LoVo (cell line): ENCODE measurements around the gene DIP2A.
"Not testable (repeated sequence)": the region's sequence is repeated elsewhere in the genome, so short reads cannot be mapped to it uniquely, and the experiment has no call there.

ENCODE experiments used
- DNase-seq: peaks from one replicate; pipeline ENCODE4 v3.0.0-alpha.2; 2016; ENCODE audit warnings: low spot score

The DIP2A gene

DNA sequence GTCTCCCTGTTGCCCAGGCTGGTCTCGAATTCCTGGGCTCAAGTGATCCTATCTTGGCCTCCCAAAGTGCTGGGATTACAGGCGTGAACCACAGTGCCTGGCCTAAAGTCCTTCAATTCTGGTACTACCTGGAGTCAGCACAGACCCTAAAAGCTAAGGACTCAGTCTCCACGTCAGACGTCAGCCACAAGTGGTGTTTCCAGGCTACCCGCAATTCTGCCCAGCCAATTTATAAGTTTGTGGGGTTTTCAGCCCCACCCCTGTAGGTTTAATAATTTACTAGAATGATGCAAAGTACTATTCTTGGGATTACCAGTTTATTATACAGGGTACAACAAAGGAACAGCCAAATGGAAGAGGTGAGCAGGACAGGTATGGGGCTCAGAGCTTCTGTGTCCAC, 10.6 kb upstream of the DIP2A start:
- no peak for DNase-seq

GRCh38 chr21:46448855-46449254, 9.8 kb upstream of the DIP2A start:
- DNase-seq, result not testable (repeated sequence)

DNA sequence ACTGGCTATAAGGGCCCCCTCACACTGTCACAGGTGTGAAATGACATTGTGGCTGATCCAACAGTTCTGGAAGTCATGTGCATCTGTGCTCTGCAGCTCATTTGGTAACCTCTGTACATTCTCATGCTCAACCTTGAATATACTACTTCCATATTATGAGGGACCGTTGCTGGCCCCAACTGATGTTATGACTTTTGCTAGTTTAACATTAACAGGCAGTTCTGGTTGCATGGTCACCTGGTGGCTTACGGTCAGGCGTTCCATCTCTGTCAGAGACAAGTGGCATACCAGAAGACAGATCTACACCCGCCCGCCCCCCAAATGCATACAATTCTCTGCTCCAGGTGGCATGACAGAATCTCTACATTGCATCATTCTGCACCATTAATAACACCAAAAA, 6.0 kb upstream of the DIP2A start:
- DNase-seq, result no peak

DNA sequence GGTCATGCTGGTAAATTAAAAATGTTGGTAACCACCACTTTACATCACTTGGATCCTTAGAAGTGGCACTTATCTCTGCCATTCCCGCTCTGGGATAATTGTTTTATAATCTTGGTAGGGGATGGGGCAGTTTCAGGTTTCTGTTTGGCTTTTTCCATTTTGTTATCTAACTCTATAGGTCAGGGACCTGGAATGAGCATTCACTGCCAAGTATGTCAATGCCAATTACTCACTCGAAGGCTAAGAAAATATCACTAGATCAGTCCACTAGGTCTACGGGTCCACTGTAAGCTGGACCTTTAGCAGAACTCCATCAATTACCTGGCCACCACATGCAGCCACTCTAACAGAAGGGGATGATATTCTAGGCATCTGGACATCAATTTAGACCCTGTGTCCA, 4.5 kb upstream of the DIP2A start:
- no peak for DNase-seq

- no peak for DNase-seq
These were observed 3.9 kb upstream of the DIP2A start for GRCh38 chr21:46454634-46455390.

DNA sequence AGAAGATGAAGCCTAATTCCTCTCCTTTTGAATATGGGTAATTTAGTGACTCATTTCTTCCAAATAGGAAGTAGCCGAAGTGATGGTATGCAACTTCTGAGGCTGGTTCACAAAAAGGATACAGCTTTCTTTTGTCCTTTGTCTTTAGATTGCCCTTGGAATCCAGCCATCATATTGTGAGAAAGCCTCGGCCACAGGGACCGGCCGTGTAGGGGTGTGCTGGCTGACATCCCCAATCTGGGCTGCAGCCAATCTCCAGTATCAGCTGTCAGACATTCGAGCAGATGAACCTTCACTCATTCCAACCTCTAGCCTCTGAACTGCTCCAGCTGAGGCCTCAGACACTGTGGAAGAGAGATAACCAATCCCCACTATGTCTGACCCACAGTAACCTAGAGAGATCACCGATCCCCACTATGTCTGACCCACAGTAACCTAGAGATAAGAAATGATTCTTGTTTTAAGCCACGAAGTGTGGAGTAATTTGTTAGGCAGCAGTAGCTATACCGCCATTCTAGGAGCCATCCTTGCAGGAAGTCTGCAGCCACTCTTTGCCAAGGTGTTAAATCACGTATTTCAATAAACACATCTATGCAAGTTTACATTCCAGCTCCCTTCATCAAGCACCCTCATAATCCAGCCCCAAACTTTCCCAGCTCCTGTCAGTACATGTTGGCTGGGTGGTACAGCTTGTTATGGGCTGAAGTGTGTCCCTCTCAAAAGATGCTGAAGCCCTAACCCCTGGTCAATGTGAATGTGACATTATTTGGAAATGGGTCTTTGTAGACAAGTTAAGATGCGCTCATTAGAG, 2.9 kb upstream of the DIP2A start:
- DNase-seq, result no peak

- DNase-seq, result no peak
These were observed 1.9 kb upstream of the DIP2A start for GRCh38 chr21:46456750-46457149.

GRCh38 chr21:46457801-46458314, 833 bp upstream of the DIP2A start:
- no peak for DNase-seq

DNA sequence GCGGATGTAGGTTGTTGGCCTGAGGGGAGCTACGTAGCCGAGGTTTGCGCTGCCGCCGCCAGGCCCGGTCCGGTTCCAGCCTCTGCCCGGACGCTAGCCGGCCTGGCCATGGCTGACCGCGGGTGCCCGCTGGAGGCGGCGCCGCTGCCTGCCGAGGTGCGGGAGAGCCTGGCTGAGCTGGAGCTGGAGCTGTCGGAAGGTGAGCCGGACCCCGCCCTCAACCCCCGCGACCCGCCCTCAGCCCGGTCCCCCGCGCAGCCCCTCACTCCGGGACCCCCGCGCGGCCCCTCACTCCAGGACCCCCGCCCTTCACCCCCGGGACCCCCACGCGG, 299 bp downstream of the DIP2A start:
- no peak for DNase-seq

DNA sequence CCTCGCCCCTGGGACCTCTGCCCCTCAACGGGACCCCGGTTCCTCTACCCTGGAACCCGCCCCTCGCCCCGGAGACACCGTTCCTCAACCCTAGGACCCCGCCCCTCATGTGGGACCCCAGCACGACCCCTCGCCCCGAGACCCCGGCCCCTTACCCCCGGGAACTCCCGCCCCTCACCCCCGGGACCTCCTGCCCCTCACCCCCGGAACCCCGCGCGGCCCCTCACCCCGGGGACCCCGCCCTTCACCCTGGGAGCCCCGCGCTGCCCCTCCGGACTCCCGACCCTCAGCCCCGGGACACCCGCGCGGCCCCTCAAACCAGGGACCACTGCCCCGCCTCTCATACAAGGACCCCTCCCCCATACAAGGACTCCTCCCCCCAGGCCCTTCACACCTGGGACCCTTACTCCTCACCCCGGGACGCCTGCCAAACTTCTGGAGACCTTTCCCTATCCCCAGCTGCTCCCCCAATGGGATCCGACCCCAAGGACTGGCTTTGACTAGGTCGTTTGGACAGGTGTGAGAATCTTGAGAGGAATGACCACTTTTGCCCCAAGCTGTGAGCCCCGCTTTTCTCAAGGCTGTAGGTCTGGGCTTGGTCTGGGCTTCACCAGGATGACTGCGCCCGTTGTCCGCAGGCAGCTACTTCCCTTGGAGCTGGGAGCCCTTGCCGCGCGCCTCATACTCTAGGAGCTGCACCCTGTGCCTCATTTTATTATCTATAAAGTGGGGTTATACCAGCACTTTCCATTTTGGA, 843 bp downstream of the DIP2A start:
- DNase-seq, result no peak

- no peak for DNase-seq
These were observed 3.2 kb downstream of the DIP2A start for GRCh38 chr21:46461909-46462308.

- not testable (repeated sequence) for DNase-seq
These were observed 6.5 kb downstream of the DIP2A start for GRCh38 chr21:46465153-46465552.

DNA sequence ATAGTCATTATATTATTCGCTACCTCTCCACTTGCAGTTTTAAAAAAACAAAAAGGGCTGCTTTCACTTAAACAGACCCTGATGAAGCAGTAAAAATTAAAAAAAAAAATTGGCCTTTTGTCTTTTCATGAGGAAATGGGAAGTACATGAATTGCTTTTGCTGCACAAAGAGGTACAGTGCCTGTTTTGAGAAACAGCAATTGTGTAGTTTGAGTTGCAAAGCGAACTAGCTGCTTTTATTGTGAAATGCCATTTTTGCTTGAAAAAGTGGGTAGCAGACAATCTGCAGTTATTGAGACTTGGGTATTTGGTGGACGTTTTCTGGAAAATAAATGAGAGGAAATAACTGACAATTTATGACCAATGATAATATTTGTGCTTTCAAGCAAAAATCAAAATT, 7.0 kb downstream of the DIP2A start:
- DNase-seq, result no peak

- no peak for DNase-seq
These were observed 9.6 kb downstream of the DIP2A start for GRCh38 chr21:46468108-46468774.

DNA sequence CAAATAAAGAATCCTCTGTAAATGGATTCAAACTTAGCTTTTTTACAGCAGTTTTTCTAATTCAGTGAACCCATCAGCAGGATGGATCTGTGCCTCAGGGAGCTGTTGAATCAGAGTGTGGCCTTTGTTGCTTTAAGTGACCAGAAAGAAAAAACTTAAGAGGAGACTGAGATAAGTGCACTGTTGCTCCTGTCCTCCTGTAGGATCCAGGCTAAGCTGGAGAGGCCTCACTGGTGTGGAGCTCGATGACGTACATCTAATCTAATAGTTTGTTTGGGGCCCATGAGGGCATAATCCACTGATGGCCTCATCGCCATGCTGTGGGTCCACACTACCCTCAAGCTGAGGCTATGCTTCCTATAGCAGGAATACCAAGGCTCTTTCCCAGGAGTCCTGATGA, 10.6 kb downstream of the DIP2A start:
- no peak for DNase-seq

GRCh38 chr21:46471514-46471913, 12.8 kb downstream of the DIP2A start:
- no peak for DNase-seq

GRCh38 chr21:46472246-46472645, 13.6 kb downstream of the DIP2A start:
- no peak for DNase-seq

GRCh38 chr21:46474382-46474781, 15.7 kb downstream of the DIP2A start:
- DNase-seq, result no peak

- DNase-seq, result no peak
These were observed 16.6 kb downstream of the DIP2A start for GRCh38 chr21:46475296-46475695.

GRCh38 chr21:46477765-46478164, 19.1 kb downstream of the DIP2A start:
- no peak for DNase-seq

GRCh38 chr21:46478910-46479309, 20.2 kb downstream of the DIP2A start:
- no peak for DNase-seq

- no peak for DNase-seq
These were observed 21.8 kb downstream of the DIP2A start for GRCh38 chr21:46480466-46480865.
